Hepatocyte (in vitro differentiated cells): ENCODE results near the gene DNAJB5. TPM values are rescaled to one million over a fixed set of nuclear protein-coding genes. Genes with fewer than 3 reads are reported as not detected.

Source experiments
- DNase-seq: peaks from one replicate; pipeline ENCODE4 v3.0.0-alpha.2; 2016; ENCODE audit warnings: low spot score
- H2AFZ ChIP-seq: fragments of 200-600 bp; sonication (generic); 2 replicates; pipeline ENCODE4 v1.6.0; 2016; ENCODE audit warnings: antibody characterized with exemption, mild to moderate bottlenecking
- H3K27ac ChIP-seq: fragments of 200-600 bp; sonication (generic); 2 replicates; pipeline ENCODE4 v1.5.1; 2016; ENCODE audit warnings: mild to moderate bottlenecking
- H3K27me3 ChIP-seq: fragments of 200-600 bp; sonication (generic); 2 replicates; pipeline ENCODE4 v1.6.1; 2016
- H3K36me3 ChIP-seq: fragments of 200-600 bp; sonication (generic); replicated peaks from 2 replicates; pipeline ENCODE4 v1.5.1; 2016; ENCODE audit warnings: low read depth; ENCODE audit not compliant: insufficient read depth
- H3K4me1 ChIP-seq: fragments of 200-600 bp; sonication (generic); 2 replicates; pipeline ENCODE4 v1.5.1; 2016; ENCODE audit warnings: mild to moderate bottlenecking, moderate library complexity; ENCODE audit not compliant: insufficient read depth
- H3K4me2 ChIP-seq: fragments of 200-600 bp; sonication (generic); 2 replicates; pipeline ENCODE4 v1.6.0; 2016
- H3K4me3 ChIP-seq: fragments of 200-600 bp; sonication (generic); 2 replicates; pipeline ENCODE4 v1.5.1; 2016; ENCODE audit warnings: mild to moderate bottlenecking
- H3K79me2 ChIP-seq: fragments of 200-600 bp; sonication (generic); 2 replicates; pipeline ENCODE4 v1.6.0; 2017; ENCODE audit warnings: mild to moderate bottlenecking
- H3K9me2 ChIP-seq: fragments of 200-600 bp; sonication (generic); replicated peaks from 2 replicates; pipeline ENCODE4 v1.6.0; 2017; ENCODE audit warnings: mild to moderate bottlenecking; ENCODE audit not compliant: insufficient read depth
- H3K9me3 ChIP-seq: fragments of 200-600 bp; sonication (generic); 2 replicates; pipeline ENCODE4 v1.5.1; 2016; ENCODE audit warnings: low read depth, mild to moderate bottlenecking
- H4K20me1 ChIP-seq: fragments of 200-600 bp; sonication (generic); 2 replicates; pipeline ENCODE4 v1.6.0; 2016; ENCODE audit warnings: mild to moderate bottlenecking; ENCODE audit not compliant: insufficient read depth, poor library complexity, severe bottlenecking
- EZH2 ChIP-seq: fragments of 200-600 bp; sonication (generic); IDR thresholded peaks from 2 replicates; pipeline ENCODE4 v1.6.1; 2016; ENCODE audit warnings: antibody characterized with exemption, mild to moderate bottlenecking, borderline replicate concordance
- EZH2phosphoT487 ChIP-seq: fragments of 200-600 bp; sonication (generic); IDR thresholded peaks from one replicate; pipeline ENCODE4 v1.6.1; 2018; ENCODE audit warnings: antibody characterized with exemption, mild to moderate bottlenecking, low read depth, moderate library complexity; ENCODE audit not compliant: unreplicated experiment, severe bottlenecking
- WGBS: methylation state at CpG from one replicate; pipeline ENCODE4 v1.1.6; 2016; ENCODE audit warnings: low lambda C conversion rate; ENCODE audit errors: missing lambda C conversion rate; 5-methylcytosine and 5-hydroxymethylcytosine counted together
- polyA plus RNA-seq: library from polyadenylated mRNA; unstranded; fragments of >200 nt; fragmentation: Nextera tagmentation; extraction: Ambion mirVana; gene quantifications from 2 replicates; pipeline ENCODE4 v1.2.1, GENCODE V29; 2016
- total RNA-seq: library from RNA; depleted of rRNA; stranded (reverse); fragments of >200 nt; gene quantifications from 2 replicates; pipeline ENCODE4 v1.2.3, GENCODE V29; 2014
- TF ChIP-seq, protein P1 (sequence below): fragments of 200-600 bp; sonication (generic); IDR thresholded peaks from 2 replicates; pipeline ENCODE4 v1.5.1; 2016; ENCODE audit warnings: antibody characterized with exemption, mild to moderate bottlenecking; ENCODE audit not compliant: poor library complexity

DNAJB5 gene
- total and polyA plus RNA-seq, 2 experiments from 2014 or later: 7.0 to 7.6 TPM

DNA sequence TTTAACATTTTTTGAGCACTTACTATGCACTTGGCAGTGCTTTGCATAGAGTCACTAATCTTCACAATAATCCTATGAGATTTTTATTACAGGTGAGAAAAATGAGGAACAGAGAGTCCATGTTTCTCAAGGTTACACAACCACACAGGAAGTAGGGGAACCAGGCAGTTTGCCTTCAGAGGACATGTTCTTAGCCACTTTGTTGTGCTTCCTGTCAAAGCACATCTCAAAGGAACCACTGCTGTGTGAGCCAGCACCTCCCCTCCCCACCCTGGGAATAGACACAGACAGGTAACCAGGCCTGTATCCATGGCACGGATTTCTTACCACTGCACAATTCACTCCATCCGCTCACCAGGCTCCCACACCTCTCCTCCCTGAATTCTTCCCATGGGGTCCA is 6.3 kb upstream of the DNAJB5 start:
- no peaks in the 10 kb centered on the region for H3K36me3 ChIP-seq
- no peak overlapping the region for H2AFZ ChIP-seq
- H3K27ac ChIP-seq: no peak overlapping the region
- no peaks in the 10 kb centered on the region for H3K9me3 ChIP-seq
- DNase-seq: no peak
- H4K20me1 ChIP-seq: no peaks in the 10 kb centered on the region
- WGBS: 92% methylated on average over 2 of the region's 2 CpGs
- TF ChIP-seq, protein P1, sequence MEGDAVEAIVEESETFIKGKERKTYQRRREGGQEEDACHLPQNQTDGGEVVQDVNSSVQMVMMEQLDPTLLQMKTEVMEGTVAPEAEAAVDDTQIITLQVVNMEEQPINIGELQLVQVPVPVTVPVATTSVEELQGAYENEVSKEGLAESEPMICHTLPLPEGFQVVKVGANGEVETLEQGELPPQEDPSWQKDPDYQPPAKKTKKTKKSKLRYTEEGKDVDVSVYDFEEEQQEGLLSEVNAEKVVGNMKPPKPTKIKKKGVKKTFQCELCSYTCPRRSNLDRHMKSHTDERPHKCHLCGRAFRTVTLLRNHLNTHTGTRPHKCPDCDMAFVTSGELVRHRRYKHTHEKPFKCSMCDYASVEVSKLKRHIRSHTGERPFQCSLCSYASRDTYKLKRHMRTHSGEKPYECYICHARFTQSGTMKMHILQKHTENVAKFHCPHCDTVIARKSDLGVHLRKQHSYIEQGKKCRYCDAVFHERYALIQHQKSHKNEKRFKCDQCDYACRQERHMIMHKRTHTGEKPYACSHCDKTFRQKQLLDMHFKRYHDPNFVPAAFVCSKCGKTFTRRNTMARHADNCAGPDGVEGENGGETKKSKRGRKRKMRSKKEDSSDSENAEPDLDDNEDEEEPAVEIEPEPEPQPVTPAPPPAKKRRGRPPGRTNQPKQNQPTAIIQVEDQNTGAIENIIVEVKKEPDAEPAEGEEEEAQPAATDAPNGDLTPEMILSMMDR: no peak
- TF ChIP-seq EZH2: no peak
- TF ChIP-seq EZH2phosphoT487: no peak
- no peaks in the 10 kb centered on the region for H3K9me2 ChIP-seq
- peaks cover 3% of the 10 kb centered on the region for H3K27me3 ChIP-seq
- H3K4me2 ChIP-seq: no peak overlapping the region
- H3K79me2 ChIP-seq: no peaks in the 10 kb centered on the region
- H3K4me1 ChIP-seq: no peaks in the 10 kb centered on the region
- H3K4me3 ChIP-seq: no peak overlapping the region

DNA sequence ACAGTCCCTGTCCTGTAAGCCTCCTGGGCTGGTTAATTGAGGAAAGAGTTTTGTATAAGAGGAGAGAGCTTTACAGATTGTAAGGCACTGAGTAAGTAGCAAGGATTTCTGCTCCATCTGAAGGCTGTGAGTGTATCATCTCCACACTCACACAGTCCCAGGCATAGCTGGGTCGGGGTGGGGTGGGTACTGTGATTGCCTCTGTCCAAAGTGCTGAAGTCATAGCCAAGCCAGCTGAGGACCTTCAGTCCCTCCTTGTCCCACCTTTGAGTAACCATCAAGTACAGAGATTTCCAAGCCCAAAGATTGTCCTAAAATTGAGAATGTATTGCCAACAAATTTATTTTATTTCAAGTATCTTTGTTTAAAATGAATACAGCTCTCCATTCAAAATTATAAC is 5.5 kb upstream of the DNAJB5 start:
- no peaks in the 10 kb centered on the region for H3K9me2 ChIP-seq
- H3K4me1 ChIP-seq: no peaks in the 10 kb centered on the region
- 6% methylated on average over 1 of the region's 1 CpG for WGBS
- no peaks in the 10 kb centered on the region for H3K9me3 ChIP-seq
- TF ChIP-seq, protein P1: no peak
- TF ChIP-seq EZH2phosphoT487 (no peak), EZH2 (no peak)
- DNase-seq: peak; percentile 80
- no peak overlapping the region for H2AFZ ChIP-seq
- no peak overlapping the region for H3K27ac ChIP-seq
- no peaks in the 10 kb centered on the region for H3K79me2 ChIP-seq
- no peaks in the 10 kb centered on the region for H4K20me1 ChIP-seq
- H3K27me3 ChIP-seq: peaks cover 3% of the 10 kb centered on the region
- no peak overlapping the region for H3K4me3 ChIP-seq
- H3K4me2 ChIP-seq: no peak overlapping the region
- H3K36me3 ChIP-seq: no peaks in the 10 kb centered on the region

DNA sequence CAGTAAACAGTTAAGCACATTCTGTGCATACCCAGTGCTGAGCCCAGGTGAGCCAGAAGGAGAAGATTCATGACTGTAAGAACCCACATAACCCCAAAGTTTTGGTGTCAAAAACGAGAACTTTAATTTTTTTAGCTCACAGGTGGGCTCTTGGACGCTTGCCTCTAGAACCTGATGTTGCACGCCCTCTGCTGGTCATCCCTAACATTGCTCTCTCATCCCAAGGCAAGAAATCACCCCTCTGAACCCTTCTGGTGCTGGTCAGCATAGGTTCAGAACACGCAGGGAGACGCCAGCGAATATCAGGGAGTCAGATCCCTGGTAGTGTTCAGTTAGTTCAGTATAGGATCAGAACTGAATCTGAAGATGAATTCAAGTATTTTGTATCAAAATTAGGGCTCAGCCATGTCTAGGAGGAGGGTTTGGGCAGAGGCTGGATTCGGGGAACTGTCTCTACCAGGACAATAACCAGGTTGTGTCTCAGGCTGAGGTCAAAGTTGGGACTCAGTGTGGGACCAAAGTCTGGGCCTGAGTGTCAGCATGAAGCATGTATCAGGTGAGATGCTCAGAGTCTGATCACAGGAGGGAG is 4.1 kb upstream of the DNAJB5 start:
- no peaks in the 10 kb centered on the region for H3K79me2 ChIP-seq
- WGBS: 20% methylated on average over 7 of the region's 7 CpGs
- TF ChIP-seq, protein P1: peak; percentile 76
- TF ChIP-seq EZH2: no peak

DNA sequence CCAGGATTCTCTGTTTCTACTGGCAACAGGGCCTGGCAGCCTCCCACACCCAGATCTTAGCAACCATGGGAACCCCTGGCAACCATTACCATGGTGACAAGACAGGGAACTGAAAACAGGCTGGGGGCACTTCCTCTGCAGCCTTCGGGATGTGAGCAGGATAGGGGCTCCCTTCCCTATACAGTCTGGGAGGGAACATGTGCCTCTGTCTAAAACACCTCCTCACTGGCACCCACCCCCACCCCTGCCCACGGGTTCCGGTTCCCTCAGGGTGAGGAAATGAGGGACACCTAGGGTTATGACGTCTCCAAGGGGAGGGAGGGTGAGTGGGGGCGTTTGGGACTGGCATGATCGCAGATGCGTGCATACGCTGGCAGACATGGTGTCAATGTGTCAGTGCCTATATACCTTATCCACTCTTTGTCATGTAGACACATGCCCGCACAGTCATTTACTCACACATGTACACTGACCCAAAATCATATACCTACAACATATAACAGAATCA is 3.0 kb upstream of the DNAJB5 start:
- no peaks in the 10 kb centered on the region for H3K79me2 ChIP-seq
- H4K20me1 ChIP-seq: no peaks in the 10 kb centered on the region
- no peak overlapping the region for H3K4me2 ChIP-seq
- WGBS: 73% methylated on average over 9 of the region's 9 CpGs
- no peak overlapping the region for H2AFZ ChIP-seq
- peaks cover 7% of the 10 kb centered on the region for H3K4me1 ChIP-seq
- H3K9me3 ChIP-seq: no peaks in the 10 kb centered on the region
- H3K36me3 ChIP-seq: no peaks in the 10 kb centered on the region
- H3K27ac ChIP-seq: no peak overlapping the region
- no peaks in the 10 kb centered on the region for H3K9me2 ChIP-seq
- H3K4me3 ChIP-seq: no peak overlapping the region
- TF ChIP-seq, protein P1: no peak
- no peak for DNase-seq
- H3K27me3 ChIP-seq: no peaks in the 10 kb centered on the region

More for the DNA sequence above, 4.1 kb upstream of the DNAJB5 start:
- peaks cover 2% of the 10 kb centered on the region for H3K4me1 ChIP-seq
- no peak overlapping the region for H3K27ac ChIP-seq
- no peaks in the 10 kb centered on the region for H4K20me1 ChIP-seq
- H3K27me3 ChIP-seq: no peaks in the 10 kb centered on the region
- H3K9me3 ChIP-seq: no peaks in the 10 kb centered on the region
- H3K4me3 ChIP-seq: no peak overlapping the region
- no peaks in the 10 kb centered on the region for H3K36me3 ChIP-seq
- H3K4me2 ChIP-seq: no peak overlapping the region
- H2AFZ ChIP-seq: no peak overlapping the region
- peak; percentile 79 for DNase-seq
- no peaks in the 10 kb centered on the region for H3K9me2 ChIP-seq
